ENCODE data around the gene TCHH.
A peak's percentile ranks its signal among the peaks of the same experiment; 100 is the strongest.

Gene TCHH

DNA sequence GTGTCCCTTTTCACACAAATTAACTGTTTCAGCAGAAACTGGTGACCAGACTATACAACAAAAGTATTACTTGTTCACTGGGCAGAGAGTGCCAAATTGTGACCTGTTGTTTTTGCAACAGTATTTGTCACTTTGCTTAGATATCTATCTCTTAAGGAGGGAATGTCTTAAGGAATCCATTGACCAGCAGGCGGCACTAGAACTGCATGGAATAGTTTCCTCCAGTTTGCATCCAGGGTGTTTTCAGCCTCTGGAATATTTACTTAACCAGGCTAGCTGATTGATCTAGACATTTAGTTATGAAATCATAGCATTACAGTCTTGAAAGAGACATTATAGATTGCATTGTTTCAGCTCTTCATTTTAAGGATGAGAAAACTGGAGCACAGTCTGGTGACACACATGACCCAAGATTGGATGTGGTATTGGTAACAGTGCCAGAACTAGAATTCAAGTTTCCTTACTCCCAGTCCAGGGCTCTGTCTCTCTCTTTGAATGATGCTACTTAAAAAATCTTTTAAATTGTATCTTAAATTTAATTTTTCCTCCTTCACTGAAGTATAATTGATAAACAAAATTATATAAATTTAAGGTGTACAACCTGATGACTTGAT is 26.8 kb upstream of the TCHH start:
- no peak overlapping the region for H3K4me3 ChIP-seq (ENCODE audit: low read depth, low read length)
- TF ChIP-seq, protein P1, sequence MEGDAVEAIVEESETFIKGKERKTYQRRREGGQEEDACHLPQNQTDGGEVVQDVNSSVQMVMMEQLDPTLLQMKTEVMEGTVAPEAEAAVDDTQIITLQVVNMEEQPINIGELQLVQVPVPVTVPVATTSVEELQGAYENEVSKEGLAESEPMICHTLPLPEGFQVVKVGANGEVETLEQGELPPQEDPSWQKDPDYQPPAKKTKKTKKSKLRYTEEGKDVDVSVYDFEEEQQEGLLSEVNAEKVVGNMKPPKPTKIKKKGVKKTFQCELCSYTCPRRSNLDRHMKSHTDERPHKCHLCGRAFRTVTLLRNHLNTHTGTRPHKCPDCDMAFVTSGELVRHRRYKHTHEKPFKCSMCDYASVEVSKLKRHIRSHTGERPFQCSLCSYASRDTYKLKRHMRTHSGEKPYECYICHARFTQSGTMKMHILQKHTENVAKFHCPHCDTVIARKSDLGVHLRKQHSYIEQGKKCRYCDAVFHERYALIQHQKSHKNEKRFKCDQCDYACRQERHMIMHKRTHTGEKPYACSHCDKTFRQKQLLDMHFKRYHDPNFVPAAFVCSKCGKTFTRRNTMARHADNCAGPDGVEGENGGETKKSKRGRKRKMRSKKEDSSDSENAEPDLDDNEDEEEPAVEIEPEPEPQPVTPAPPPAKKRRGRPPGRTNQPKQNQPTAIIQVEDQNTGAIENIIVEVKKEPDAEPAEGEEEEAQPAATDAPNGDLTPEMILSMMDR (IDR thresholded peaks at IDR 0.05; ENCODE audit: control insufficient read depth, extremely low read depth, insufficient read depth): peak; percentile 89
- DNase-seq (ENCODE audit: low read depth): peak; percentile 68

DNA sequence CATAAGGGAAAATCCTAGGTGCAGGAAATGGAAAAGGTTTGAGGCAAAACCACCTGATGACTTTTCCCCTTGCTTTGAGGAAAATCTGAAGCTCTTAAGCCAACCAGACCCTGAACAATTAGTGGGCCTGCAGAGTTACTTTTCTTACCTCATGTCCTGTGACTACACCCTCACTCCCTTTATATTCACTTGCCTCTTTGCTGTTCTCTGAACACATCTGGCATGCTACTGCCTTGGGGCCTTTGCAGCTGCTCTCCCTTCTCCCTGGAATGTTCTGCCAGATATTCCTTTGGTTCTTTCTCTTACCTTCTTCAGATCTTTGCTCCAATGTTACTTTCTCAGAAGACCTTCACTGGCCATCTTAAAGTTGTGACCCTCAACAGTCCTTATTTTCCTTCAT is 22.0 kb upstream of the TCHH start:
- DNase-seq (ENCODE audit: low read depth): no peak
- TF ChIP-seq, protein P1 (IDR thresholded peaks at IDR 0.05; ENCODE audit: control insufficient read depth, extremely low read depth, insufficient read depth): no peak
- no peak overlapping the region for H3K4me3 ChIP-seq (ENCODE audit: low read depth, low read length)

DNA sequence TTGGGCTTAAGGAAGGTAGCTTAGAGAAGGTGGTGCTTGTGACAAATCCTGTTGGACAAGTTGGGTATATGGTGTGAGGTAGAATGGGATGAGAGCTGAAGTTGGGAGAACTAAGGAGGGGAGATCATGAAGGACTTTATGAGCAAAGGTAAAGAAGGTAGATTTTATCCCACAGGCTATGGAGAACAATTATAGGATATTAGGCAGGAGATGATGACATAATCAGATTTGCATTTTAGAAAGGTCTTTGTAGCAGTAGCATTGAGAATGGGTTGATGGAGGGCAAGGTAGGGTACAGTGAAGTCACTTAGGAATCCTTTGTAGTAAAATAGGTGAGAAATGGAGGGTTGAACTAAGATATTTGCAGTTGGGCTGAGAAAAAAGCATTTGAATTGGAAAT is 14.9 kb upstream of the TCHH start:
- TF ChIP-seq, protein P1 (IDR thresholded peaks at IDR 0.05; ENCODE audit: control insufficient read depth, extremely low read depth, insufficient read depth): no peak
- no peak overlapping the region for H3K4me3 ChIP-seq (ENCODE audit: low read depth, low read length)
- no peak for DNase-seq (ENCODE audit: low read depth)

DNA sequence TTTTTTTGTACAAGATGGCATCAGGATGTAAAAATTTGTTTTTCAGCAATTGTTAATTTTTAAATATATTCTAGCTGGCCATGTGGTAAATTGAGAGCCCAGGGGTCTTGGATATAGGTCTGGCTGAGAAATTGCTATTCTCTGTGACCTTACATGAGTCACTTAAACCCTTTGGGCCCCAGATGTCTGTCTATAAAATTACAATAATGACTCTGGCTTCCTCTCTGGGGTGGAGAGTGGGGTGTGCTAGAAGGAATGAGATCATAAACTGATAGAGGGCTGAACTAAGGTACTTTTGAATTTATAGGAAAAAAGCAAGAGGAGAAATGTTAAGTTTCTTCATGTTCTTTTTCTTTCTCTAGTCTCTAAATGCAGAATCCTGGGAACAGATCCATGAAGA is 12.4 kb upstream of the TCHH start:
- TF ChIP-seq, protein P1 (IDR thresholded peaks at IDR 0.05; ENCODE audit: control insufficient read depth, extremely low read depth, insufficient read depth): no peak
- H3K4me3 ChIP-seq (ENCODE audit: low read depth, low read length): no peak overlapping the region
- no peak for DNase-seq (ENCODE audit: low read depth)

DNA sequence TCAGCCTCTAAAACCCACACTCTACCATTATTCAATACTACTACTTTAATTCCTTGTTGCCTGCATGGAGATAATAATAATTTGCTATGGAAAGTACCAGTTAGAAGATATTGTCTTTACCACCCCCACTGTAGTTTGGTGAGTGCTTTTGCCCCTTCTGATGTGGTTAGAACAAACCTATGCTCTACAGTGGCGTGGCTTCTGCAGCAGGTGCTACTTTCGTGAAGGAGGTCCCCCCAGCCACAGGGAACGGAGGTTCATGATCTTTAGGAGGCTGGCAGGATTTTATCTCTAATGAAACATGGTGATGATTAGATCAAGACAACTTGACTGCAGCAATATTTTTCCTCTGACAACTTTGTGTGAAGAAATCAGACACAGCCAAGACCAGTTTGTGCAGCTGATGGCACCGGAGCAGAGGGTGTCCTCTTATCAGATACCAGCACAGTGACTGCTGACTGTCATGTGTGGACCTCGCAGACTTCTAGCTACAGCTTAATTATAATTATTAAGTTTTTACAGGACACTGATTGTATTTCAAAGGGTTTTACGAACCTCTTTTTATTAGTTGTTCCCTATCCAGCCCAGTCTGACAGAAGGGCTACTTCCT is 10.7 kb upstream of the TCHH start:
- H3K4me3 ChIP-seq (ENCODE audit: low read depth, low read length): no peak overlapping the region
- TF ChIP-seq, protein P1 (IDR thresholded peaks at IDR 0.05; ENCODE audit: control insufficient read depth, extremely low read depth, insufficient read depth): no peak
- no peak for DNase-seq (ENCODE audit: low read depth)

DNA sequence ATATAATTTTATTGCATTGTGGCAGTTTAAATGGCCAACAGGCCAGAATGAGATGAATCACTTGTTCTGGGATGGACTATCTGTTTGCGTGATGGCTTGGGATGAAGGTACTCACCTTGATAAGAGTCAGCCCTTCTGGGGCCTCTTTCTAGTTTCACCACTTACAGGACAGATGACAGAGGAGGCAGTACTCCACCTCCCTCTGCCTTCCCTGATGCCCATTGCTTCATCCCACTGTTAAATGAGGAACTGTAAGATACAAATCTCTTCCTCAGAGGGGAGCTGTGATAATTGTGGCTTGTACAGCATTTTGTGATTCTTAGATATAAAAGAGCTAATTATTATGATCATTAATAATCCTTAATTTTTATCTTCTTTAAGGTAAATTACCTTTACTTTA is 3.7 kb upstream of the TCHH start:
- no peak overlapping the region for H3K4me3 ChIP-seq (ENCODE audit: low read depth, low read length)
- DNase-seq (ENCODE audit: low read depth): no peak
- TF ChIP-seq, protein P1 (IDR thresholded peaks at IDR 0.05; ENCODE audit: control insufficient read depth, extremely low read depth, insufficient read depth): no peak

Data from LNCaP clone FGC (cell line).